Mucosa of gallbladder (tissue), 1 donor: ENCODE measurements around the gene C11orf65. TPM values are rescaled to one million over a fixed set of nuclear protein-coding genes. Genes with fewer than 3 reads are reported as not detected.
A peak's percentile ranks its signal among the peaks of the same experiment; 100 is the strongest.

Source experiments
- DNase-seq: peaks from one replicate; pipeline ENCODE4 v3.0.0-alpha.2; 2020; ENCODE audit warnings: low spot score
- total RNA-seq: library from RNA; stranded (reverse); gene quantifications from one replicate; pipeline ENCODE4 v1.2.1, GENCODE V29; 2021
- donor health status: DM: no; HTN: no; CAD: no.

C11orf65 gene
- 0.58 TPM for total RNA-seq

- peak; percentile 97 for DNase-seq
Observed at GRCh38 chr11:108467091-108467823, at the start of gene C11orf65. Gene C11orf65, minus strand, starts transcription at chr11:108467529. Its CDS starts 5,970 bp downstream, at chr11:108461559.

GRCh38 chr11:108516125-108516524, 48.8 kb upstream of the C11orf65 start:
- no peak for DNase-seq

DNA sequence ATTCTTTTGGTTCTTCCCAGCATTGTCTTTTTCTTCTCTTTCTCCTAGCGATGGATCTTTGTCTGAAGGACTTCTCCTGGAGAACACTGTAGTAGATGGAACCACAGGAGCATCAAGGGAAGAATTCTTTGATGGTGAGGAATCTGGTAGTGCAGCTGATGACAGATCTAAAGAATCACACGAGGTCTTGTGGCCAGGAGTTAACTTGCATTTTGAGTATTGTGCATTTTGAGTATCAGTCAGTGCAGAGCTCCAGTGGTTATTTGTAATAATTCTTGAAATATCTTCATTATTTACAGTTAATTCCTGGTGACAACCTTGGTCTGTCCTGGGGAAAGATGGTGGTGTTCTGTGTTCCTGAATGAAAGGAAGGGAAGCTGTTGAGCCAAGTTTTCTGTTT, 45.4 kb upstream of the C11orf65 start:
- DNase-seq: no peak

DNA sequence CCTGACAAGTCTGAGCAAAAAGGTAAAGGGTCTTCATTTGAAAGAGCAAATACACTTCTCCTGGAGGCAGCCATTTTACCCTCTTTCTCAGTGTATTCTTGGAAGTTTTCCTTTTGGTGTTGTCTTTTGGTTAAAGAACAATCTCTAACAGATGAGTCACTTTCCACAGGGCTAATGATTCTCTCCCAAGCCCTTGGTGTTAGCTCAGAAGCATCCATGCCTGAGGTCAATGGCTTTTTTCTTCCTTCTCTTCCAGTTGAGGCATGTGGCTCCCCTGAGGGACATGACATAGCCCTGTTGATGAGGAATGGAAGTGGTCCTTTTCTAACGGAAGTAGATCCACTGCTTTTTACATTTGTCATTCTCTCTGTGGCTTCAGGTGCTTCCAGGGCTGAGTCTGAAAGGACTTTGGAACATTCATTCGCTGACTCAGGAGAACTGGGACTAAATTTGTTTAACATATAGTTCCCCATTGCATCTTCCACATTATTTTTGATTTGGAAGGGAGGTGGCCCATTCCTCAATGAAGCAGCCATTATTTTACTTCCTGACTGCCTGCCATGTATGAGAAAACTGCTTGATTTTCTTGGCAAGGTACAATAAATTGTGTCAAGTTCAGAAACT, 44.6 kb upstream of the C11orf65 start:
- no peak for DNase-seq

DNA sequence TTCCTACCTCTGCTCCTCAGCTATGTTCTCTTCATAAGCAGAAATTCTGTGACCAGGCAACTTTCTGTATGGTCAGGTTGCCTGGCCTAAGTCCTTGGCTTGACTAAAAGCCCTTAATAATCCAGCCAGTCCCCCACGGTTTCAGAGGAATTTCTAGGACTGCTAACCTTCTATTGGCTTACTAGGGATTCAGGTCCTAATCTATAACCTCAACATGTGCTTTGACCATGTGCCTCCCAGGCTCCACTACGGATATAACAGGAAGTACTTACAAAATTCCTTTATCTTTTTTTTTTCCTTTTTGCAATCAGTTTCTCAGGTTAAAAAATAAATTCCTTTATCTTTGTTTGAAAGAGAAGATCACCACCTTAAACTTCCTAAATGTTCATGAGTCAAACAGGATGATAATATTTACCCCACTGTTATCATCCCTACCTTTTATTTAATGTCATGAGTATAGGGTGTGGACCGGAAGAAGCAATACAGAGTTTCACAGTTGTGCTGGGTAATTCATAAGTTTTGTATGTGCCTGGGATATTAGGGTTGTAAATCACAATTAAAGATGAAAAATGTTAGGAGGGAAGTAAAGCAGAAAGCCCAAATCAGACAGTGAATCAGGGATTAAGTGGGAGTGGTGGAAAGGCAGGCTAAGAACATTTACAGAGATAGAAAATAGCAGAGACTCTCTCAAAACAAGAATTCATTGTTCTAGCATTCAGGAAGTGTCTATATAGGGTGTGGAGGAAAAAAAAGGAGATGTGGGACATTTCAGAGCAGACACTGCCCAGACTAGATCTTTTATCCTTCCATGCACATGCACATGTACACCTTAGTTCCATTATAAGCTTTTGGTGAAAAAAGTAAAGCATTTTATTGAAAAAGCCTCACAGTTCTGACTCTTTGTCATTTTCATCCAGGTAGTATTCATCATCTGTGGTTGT, 41.6 kb upstream of the C11orf65 start:
- DNase-seq: no peak

- DNase-seq: no peak
Observed at GRCh38 chr11:108501396-108501795, 34.1 kb upstream of the C11orf65 start.

DNA sequence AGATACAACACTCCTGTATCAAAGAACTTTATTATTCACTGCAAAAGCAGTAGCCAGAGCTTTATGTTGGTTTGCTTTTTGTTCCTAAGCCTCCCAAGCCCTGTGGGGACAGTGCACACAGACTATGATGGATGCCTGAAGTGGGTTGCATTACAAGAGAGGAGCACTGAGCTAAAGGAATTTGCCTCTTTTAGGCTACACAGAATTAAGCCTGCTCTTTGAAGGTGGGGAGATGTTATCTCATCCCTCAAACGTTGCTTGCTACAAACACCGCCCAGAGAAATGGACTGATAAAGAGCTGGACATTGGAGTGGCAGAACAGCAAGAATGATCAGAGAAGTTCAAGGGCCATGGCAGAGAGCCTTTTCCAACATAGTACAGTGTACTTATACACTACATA, 33.4 kb upstream of the C11orf65 start:
- no peak for DNase-seq

DNA sequence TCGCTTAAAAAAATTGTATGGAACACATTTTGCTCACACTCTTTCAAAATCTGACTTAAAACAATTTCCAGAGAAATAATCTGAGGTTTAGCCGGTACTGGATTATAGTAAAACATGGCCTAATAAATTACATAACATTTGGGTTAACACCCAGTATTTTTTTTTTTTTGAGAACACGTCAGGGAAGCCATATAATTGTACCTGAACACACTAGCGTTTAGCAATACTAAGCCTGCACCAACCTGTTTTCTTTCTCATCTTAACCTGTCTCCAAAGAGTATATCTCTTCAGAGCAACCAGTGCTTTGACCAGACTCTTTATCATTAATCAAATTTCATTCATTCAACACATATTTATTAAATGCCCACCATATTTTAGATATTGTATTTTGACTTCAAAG, 32.8 kb upstream of the C11orf65 start:
- no peak for DNase-seq

DNA sequence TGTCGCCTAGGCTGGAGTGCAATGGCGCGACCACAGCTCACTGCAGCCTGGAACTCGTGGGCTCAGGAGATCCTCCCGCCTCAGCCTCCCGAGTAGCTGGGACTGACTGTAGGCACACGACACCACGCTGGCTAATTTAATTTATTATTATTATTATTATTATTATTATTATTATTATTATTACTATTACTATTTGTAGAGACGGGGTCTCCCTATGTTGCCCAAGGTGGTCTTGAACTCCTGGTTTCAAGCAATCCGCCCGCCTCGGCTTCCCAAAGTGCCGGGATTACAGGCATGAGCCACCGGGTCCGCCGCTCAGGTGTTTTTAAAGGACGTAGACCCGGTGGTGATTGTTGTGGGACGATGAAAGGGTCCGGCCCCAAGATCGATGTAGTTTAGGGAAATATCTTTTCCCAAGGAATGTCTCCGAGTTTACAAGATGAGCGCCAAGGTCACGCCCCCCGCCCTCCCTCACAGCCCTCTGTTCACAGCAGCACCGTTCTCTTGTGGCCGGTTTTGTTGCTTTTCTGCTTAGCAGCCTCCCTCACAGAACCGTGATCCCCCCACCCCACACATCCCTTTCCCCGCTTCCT, 31.6 kb upstream of the C11orf65 start:
- no peak for DNase-seq

- peak; percentile 29 for DNase-seq
Observed at GRCh38 chr11:108498046-108498815, 30.9 kb upstream of the C11orf65 start, which contains the start of gene POGLUT3. Gene POGLUT3, minus strand, starts transcription at chr11:108498384. Its CDS starts 18 bp downstream, at chr11:108498366.

GRCh38 chr11:108497317-108498045, 30.2 kb upstream of the C11orf65 start:
- peak; percentile 87 for DNase-seq

GRCh38 chr11:108496643-108497256, 29.4 kb upstream of the C11orf65 start:
- DNase-seq: no peak

DNA sequence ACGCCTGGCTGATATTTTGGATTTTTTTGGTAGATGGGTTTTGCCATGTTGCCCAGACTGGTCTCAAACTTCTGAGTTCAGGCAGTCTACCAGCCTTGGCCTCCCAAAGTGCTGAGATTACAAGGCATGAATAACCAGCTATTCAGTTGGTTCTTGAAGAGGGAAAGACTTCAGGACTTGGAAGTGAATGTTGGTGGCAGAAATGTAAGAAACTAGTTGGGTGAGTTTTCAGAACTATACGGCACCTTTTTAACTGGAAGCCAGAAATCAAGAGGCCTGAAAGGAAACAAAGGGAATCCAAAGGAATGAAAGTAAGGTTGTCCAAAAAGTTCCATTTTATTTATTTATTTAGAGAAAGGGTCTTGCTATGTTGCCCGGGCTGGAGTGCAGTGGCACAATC, 28.0 kb upstream of the C11orf65 start:
- no peak for DNase-seq

GRCh38 chr11:108494182-108494581, 26.9 kb upstream of the C11orf65 start:
- DNase-seq: no peak

GRCh38 chr11:108491936-108492335, 24.6 kb upstream of the C11orf65 start:
- DNase-seq: no peak

- DNase-seq: no peak
Observed at GRCh38 chr11:108486828-108487227, 19.5 kb upstream of the C11orf65 start.

DNA sequence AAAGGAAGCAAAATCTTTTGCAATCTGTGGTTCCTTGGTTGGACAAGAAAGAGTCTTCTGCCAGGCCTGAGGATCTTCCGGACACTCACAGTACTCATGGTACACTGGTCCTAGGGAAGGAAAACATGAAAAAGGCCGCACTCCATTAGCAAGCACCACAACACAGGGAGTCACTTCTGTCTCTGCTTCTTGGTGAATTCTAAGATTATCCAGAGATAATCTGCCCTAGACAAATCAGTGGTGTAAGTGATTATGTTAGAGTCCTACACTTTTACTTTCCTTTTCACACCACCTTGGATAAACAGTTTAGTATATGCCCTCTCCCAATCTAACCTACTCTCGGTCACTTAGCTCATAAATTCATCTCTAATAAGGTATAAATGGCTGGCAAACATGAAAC, 19.0 kb upstream of the C11orf65 start:
- DNase-seq: no peak

- DNase-seq: no peak
Observed at GRCh38 chr11:108483163-108483562, 15.8 kb upstream of the C11orf65 start.

GRCh38 chr11:108474664-108475463, 7.5 kb upstream of the C11orf65 start:
- DNase-seq: no peak
